Esophagus squamous epithelium (tissue), 5 donors: Measurements from ENCODE around the gene CCDC185. TPM values are rescaled to one million over a fixed set of nuclear protein-coding genes. Genes with fewer than 3 reads are reported as not detected.
A peak's percentile ranks its signal among the peaks of the same experiment; 100 is the strongest.

ENCODE experiments used
- DNase-seq: peaks from one replicate; lab custom pipeline; 2025; lab: John Stamatoyannopoulos, UW
- H3K27ac ChIP-seq, 4 donors: fragments of 200-600 bp; sonication (generic); one replicate each; pipeline ENCODE4 v1.5.1; 2016 to 2019; ENCODE audit warnings: mild to moderate bottlenecking in 1 of 4
- H3K27me3 ChIP-seq, 4 donors: fragments of 200-600 bp; sonication (generic); 1 replicate in 3 of 4; 2 replicates in 1 of 4; pipeline versions ENCODE4 v1.5.1 to v1.6.0; 2017 to 2021; ENCODE audit warnings: antibody characterized with exemption in 1 of 4
- H3K36me3 ChIP-seq, 3 donors: fragments of 200-600 bp; sonication (generic); one replicate each; pipeline ENCODE4 v1.5.1; 2016 to 2019
- H3K4me1 ChIP-seq, 3 donors: fragments of 200-600 bp; sonication (generic); one replicate each; pipeline ENCODE4 v1.5.1; 2017 to 2019
- H3K4me3 ChIP-seq, 4 donors: fragments of 200-600 bp; sonication (generic); 1 replicate in 3 of 4; 2 replicates in 1 of 4; pipeline ENCODE4 v1.5.1; 2016 to 2019; ENCODE audit warnings: mild to moderate bottlenecking in 2 of 4, moderate library complexity in 1 of 4
- H3K9me3 ChIP-seq, 3 donors: fragments of 200-600 bp; sonication (generic); one replicate each; pipeline ENCODE4 v1.5.1; 2016 to 2019
- POLR2A ChIP-seq, 4 donors: fragments of 450-650 bp; IDR thresholded peaks; one replicate each; pipeline ENCODE4 v1.6.1; 2017; ENCODE audit warnings: antibody characterized with exemption in 4 of 4, mild to moderate bottlenecking in 4 of 4, moderate library complexity in 3 of 4
- WGBS, 2 donors: methylation state at CpG; one replicate each; pipeline ENCODE4 v1.1.5; 2018; 5-methylcytosine and 5-hydroxymethylcytosine counted together
- intact Hi-C: fragments of 100-400 bp; cut with DNase I; formaldehyde crosslinking; loops from one replicate; pipeline ENCODE4 v1.15.0; 2022
- total RNA-seq, 4 donors: library from RNA; depleted of rRNA; stranded (reverse); fragments of >200 nt; gene quantifications; one replicate each; pipeline ENCODE4 v1.1.0, GENCODE V29; 2016
- TF ChIP-seq, protein P1 (sequence below), 6 experiments: fragments of 450-650 bp in 4 of 6; fragments of 200-600 bp in 2 of 6; sonication (generic) in 2 of 6; IDR thresholded peaks; one replicate each; pipeline ENCODE4 v1.5.1; 2016 to 2019; ENCODE audit warnings: antibody characterized with exemption in 6 of 6, mild to moderate bottlenecking in 4 of 6, moderate library complexity in 4 of 6
- donor health status: DM: yes; HTN: yes; CAD: no.

The CCDC185 gene
- total RNA-seq, 4 donors from 2014 or later, result 0.13 TPM; not detected in 3

- H3K9me3 ChIP-seq, result no peaks in the 10 kb centered on the region
- WGBS, 2 donors, result 73 to 75% methylated on average over 3 to 6 of the region's 6 CpGs
- no peak for TF ChIP-seq POLR2A (IDR thresholded peaks at IDR 0.05)
- TF ChIP-seq, protein P1, sequence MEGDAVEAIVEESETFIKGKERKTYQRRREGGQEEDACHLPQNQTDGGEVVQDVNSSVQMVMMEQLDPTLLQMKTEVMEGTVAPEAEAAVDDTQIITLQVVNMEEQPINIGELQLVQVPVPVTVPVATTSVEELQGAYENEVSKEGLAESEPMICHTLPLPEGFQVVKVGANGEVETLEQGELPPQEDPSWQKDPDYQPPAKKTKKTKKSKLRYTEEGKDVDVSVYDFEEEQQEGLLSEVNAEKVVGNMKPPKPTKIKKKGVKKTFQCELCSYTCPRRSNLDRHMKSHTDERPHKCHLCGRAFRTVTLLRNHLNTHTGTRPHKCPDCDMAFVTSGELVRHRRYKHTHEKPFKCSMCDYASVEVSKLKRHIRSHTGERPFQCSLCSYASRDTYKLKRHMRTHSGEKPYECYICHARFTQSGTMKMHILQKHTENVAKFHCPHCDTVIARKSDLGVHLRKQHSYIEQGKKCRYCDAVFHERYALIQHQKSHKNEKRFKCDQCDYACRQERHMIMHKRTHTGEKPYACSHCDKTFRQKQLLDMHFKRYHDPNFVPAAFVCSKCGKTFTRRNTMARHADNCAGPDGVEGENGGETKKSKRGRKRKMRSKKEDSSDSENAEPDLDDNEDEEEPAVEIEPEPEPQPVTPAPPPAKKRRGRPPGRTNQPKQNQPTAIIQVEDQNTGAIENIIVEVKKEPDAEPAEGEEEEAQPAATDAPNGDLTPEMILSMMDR (IDR thresholded peaks at IDR 0.05), result no peak
- peaks cover 0 to 15% (median 0%) of the 10 kb centered on the region in 4 donors for H3K27me3 ChIP-seq
- no peaks in the 10 kb centered on the region for H3K36me3 ChIP-seq
- intact Hi-C loops, result loop anchor here (10.0 kb wide), 1 partner anchor 219 kb away; no protein-coding TSS in a partner anchor
- peaks cover 0 to 51% (median 11%) of the 10 kb centered on the region in 3 donors for H3K4me1 ChIP-seq
- no peak overlapping the region for H3K27ac ChIP-seq
- no peak for DNase-seq
- no peak overlapping the region for H3K4me3 ChIP-seq
Observed at GRCh38 chr1:223353939-223354338, 39.3 kb upstream of the CCDC185 start.

GRCh38 chr1:223355699-223356098 lies 37.5 kb upstream of the CCDC185 start:
- no peak for DNase-seq
- peaks cover 0 to 20% (median 0%) of the 10 kb centered on the region in 4 donors for H3K27me3 ChIP-seq
- peaks cover 0 to 42% (median 11%) of the 10 kb centered on the region in 3 donors for H3K4me1 ChIP-seq
- WGBS, 2 donors, result 37 to 51% methylated on average over 2 of the region's 2 CpGs
- no peak overlapping the region for H3K4me3 ChIP-seq
- no peaks in the 10 kb centered on the region for H3K9me3 ChIP-seq
- no peak for TF ChIP-seq POLR2A (IDR thresholded peaks at IDR 0.05)
- H3K27ac ChIP-seq, result peak overlapping the region in 3 of 4 donors; percentile 67 to 84 (median 70)
- no peaks in the 10 kb centered on the region for H3K36me3 ChIP-seq
- intact Hi-C loops, result loop anchor here (10.0 kb wide), 1 partner anchor 221 kb away; no protein-coding TSS in a partner anchor

DNA sequence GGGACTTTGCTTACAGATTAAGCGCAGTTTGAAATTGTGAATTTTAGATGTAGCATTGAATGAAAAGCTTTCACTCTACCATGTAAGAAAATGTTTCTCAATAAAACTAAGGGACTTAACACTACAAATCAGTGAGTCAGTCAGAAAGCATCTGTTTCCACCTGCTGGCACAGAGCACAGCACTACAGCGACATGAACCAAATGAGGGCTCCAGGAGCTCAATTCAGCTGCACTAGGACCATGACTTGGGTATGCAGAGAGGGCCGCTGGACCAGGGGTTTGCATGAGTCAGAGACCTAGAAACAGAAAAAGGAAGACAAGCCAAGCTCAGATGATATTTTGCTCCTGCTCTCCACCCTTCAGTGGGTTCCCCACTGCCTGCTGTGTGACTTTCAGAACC lies 34.4 kb upstream of the CCDC185 start:
- no peak for DNase-seq
- TF ChIP-seq POLR2A (IDR thresholded peaks at IDR 0.05), result no peak
- TF ChIP-seq, protein P1 (IDR thresholded peaks at IDR 0.05), result peak in 3 of 6 experiments; percentile 24 to 48 (median 30)
- WGBS, 2 donors, result 59 to 66% methylated on average over 3 of the region's 3 CpGs
- peak overlapping the region in 2 of 4 donors; percentile 29 to 32 for H3K27ac ChIP-seq
- H3K4me3 ChIP-seq, result no peak overlapping the region
- H3K27me3 ChIP-seq, result peaks cover 0 to 18% (median 0%) of the 10 kb centered on the region in 4 donors
- peaks cover 8 to 70% (median 19%) of the 10 kb centered on the region in 3 donors for H3K4me1 ChIP-seq
- intact Hi-C loops, result loop anchor here (10.0 kb wide), 1 partner anchor 224 kb away; no protein-coding TSS in a partner anchor
- no peaks in the 10 kb centered on the region for H3K9me3 ChIP-seq
- no peaks in the 10 kb centered on the region for H3K36me3 ChIP-seq

DNA sequence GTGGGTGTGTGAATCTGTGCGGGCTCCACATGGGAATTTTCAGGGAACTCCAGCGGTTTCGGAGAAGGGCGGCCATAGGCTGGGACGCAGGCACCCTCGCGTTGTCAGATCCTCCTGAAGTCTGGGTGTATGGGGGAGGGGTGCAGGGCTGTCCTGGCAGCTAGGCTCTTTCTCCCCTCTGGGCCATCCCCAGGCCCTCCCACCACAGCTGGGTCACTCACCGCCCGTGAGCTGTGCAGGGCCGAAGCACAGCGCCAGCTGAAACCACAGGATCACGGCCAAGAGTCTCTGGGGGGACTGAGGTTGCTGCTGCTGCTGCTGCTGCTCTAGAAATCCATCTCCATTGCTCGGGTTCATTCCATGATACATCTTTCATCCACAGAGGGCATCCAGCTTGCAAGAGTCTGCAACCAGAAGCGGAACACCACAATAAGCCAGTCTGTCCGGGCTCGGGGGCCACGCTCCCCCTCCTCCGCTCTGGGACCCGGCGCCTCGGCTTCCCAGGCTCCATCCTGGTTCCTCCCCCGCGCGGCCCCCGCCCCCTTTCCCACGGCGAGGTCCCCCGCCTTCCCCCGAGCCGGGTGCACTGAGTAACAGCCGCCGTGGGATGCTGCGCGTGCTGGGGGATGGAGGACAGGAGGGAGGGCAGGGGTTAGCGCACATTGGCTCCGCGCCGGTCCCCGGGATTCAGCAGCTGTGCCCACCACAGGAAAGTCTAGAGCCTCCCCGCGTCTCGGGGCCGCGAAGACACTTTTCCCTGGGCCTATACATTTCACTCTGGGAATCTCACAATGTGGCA lies 30.0 kb upstream of the CCDC185 start:
- Histone ChIP-seq H3K36me3 (no peaks in the 10 kb centered on the region), H3K9me3 (no peaks in the 10 kb centered on the region), H3K4me1 (peaks cover 13 to 49% (median 17%) of the 10 kb centered on the region in 3 donors), H3K27me3 (peaks cover 0 to 39% (median 0%) of the 10 kb centered on the region in 4 donors), H3K27ac (peak overlapping the region in 3 of 4 donors; percentile 22 to 69 (median 66)), H3K4me3 (peak overlapping the region; percentile 36 to 76 (median 62))
- intact Hi-C loops, result no loop called here
- WGBS, 2 donors, result 0% methylated on average over 2 to 7 of the region's 44 CpGs
- TF ChIP-seq, protein P1 (IDR thresholded peaks at IDR 0.05), result no peak
- no peak for TF ChIP-seq POLR2A (IDR thresholded peaks at IDR 0.05)
- no peak for DNase-seq

DNA sequence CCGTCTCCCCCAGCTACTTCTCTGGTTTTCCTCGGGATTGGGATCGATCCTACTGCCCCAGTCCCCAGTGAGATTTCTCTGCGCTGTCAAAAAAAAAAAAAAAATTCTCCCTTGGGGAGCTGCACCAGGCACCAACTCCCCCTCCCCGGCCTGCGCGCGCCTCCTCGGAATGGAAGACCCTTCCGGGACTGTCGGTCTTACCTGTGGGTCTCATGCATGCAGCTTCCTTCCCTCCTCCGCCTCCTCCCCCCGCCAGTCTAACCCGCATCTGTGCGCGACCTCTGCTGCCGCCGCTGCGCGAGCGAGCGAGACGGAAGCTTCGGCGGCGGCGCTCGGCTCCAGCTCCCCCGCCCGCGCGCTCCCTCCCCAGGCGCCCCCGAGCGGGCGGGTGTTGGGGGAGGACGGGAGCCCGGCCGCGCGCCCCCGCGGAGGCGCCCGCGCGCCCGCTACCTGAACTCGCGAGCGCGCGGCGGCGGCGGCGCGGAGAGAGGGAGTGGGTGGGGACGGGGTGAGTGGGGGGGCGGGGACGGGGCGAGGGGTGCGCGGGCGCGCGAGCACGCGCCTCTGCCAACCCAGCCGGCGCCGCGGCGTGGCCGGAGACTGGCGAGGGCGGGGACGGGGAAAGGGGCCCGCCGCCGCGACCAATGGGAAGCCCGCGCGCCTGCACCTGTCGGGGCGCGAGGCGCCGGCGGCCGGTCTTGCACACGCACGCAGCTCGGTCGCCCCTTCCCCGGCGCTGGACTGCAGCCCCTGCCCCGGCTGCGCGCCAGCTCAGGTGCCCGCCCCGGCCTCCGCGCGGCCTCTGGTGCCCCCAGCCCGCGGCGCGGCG lies 29.1 kb upstream of the CCDC185 start, which contains the start of gene SUSD4:
SUSD4 (minus strand) TSS at position 321 of the 829 bp plus-strand sequence. CDS start 751 bp downstream, outside the sequence.
- no peaks in the 10 kb centered on the region for H3K36me3 ChIP-seq
- WGBS, 2 donors, result 1% methylated on average over 14 of the region's 111 CpGs
- peaks cover 13 to 41% (median 17%) of the 10 kb centered on the region in 3 donors for H3K4me1 ChIP-seq
- peaks cover 0 to 39% (median 0%) of the 10 kb centered on the region in 4 donors for H3K27me3 ChIP-seq
- no peaks in the 10 kb centered on the region for H3K9me3 ChIP-seq
- intact Hi-C loops, result no loop called here
- peak within 1 kb of the TSS; percentile 36 to 76 (median 62) for H3K4me3 ChIP-seq
- peak in 1 of 4 donors; percentile 12 for TF ChIP-seq POLR2A (IDR thresholded peaks at IDR 0.05)
- TF ChIP-seq, protein P1 (IDR thresholded peaks at IDR 0.05), result no peak
- H3K27ac ChIP-seq, result peak within 1 kb of the TSS in 3 of 4 donors; percentile 22 to 69 (median 66)
- no peak for DNase-seq
